ENCODE measurements around the gene THRA. TPM values are rescaled to one million over a fixed set of nuclear protein-coding genes. Genes with fewer than 3 reads are reported as not detected.

The THRA gene
- total RNA-seq, 1 donor from 2014 or later: 30.8 TPM

GRCh38 chr17:40064971-40065768 is 2.4 kb downstream of the THRA start:
- Histone ChIP-seq H3K9me3 (ENCODE audit: control insufficient read depth in 3 of 3, low read length in 3 of 3) (no peaks in the 10 kb centered on the region), H3K27me3 (ENCODE audit: control insufficient read depth in 3 of 3, insufficient read depth in 3 of 3, low read length in 3 of 3) (no peaks in the 10 kb centered on the region), H3K27ac (ENCODE audit: low read depth, low read length) (peak overlapping the region; percentile 99), H3K36me3 (ENCODE audit: control insufficient read depth in 3 of 3, insufficient read depth in 3 of 3, low read length in 3 of 3) (peaks cover 0 to 3% (median 0%) of the 10 kb centered on the region in 3 donors), H3K4me1 (ENCODE audit: control insufficient read depth in 3 of 3, insufficient read depth in 3 of 3, low read length in 3 of 3) (peaks cover 64 to 77% (median 69%) of the 10 kb centered on the region in 3 donors), H3K9ac (ENCODE audit: low read depth in 1 of 3, low read length in 3 of 3) (peak overlapping the region; percentile 90 to 100 (median 95)), H3K4me3 (ENCODE audit: low read length in 3 of 3) (peak overlapping the region; percentile 83 to 93 (median 92))

- Histone ChIP-seq H3K9ac (ENCODE audit: low read depth in 1 of 3, low read length in 3 of 3) (peak overlapping the region; percentile 40 to 70 (median 48)), H3K27me3 (ENCODE audit: control insufficient read depth in 3 of 3, insufficient read depth in 3 of 3, low read length in 3 of 3) (no peaks in the 10 kb centered on the region), H3K27ac (ENCODE audit: low read depth, low read length) (peak overlapping the region; percentile 99), H3K9me3 (ENCODE audit: control insufficient read depth in 3 of 3, low read length in 3 of 3) (no peaks in the 10 kb centered on the region), H3K4me1 (ENCODE audit: control insufficient read depth in 3 of 3, insufficient read depth in 3 of 3, low read length in 3 of 3) (peaks cover 72 to 84% (median 77%) of the 10 kb centered on the region in 3 donors), H3K36me3 (ENCODE audit: control insufficient read depth in 3 of 3, insufficient read depth in 3 of 3, low read length in 3 of 3) (peaks cover 0 to 3% (median 0%) of the 10 kb centered on the region in 3 donors), H3K4me3 (ENCODE audit: low read length in 3 of 3) (peak overlapping the region in 1 of 3 donors; percentile 24)
Measured at GRCh38 chr17:40065769-40066510, 3.2 kb downstream of the THRA start.

GRCh38 chr17:40067710-40068109 is 4.9 kb downstream of the THRA start:
- Histone ChIP-seq H3K36me3 (ENCODE audit: control insufficient read depth in 3 of 3, insufficient read depth in 3 of 3, low read length in 3 of 3) (peaks cover 0 to 3% (median 0%) of the 10 kb centered on the region in 3 donors), H3K4me3 (ENCODE audit: low read length in 3 of 3) (peak overlapping the region in 1 of 3 donors; percentile 71), H3K9ac (ENCODE audit: low read depth in 1 of 3, low read length in 3 of 3) (peak overlapping the region in 2 of 3 donors; percentile 81 to 92), H3K27me3 (ENCODE audit: control insufficient read depth in 3 of 3, insufficient read depth in 3 of 3, low read length in 3 of 3) (no peaks in the 10 kb centered on the region), H3K27ac (ENCODE audit: low read depth, low read length) (peak overlapping the region; percentile 99), H3K4me1 (ENCODE audit: control insufficient read depth in 3 of 3, insufficient read depth in 3 of 3, low read length in 3 of 3) (peaks cover 81 to 92% (median 88%) of the 10 kb centered on the region in 3 donors), H3K9me3 (ENCODE audit: control insufficient read depth in 3 of 3, low read length in 3 of 3) (no peaks in the 10 kb centered on the region)

- peak overlapping the region; percentile 71 to 78 (median 77) for H3K4me3 ChIP-seq (ENCODE audit: low read length in 3 of 3)
- H3K36me3 ChIP-seq (ENCODE audit: control insufficient read depth in 3 of 3, insufficient read depth in 3 of 3, low read length in 3 of 3): peaks cover 0 to 2% (median 0%) of the 10 kb centered on the region in 3 donors
- H3K27ac ChIP-seq (ENCODE audit: low read depth, low read length): peak overlapping the region; percentile 99
- H3K9ac ChIP-seq (ENCODE audit: low read depth in 1 of 3, low read length in 3 of 3): peak overlapping the region; percentile 58 to 92 (median 81)
- H3K4me1 ChIP-seq (ENCODE audit: control insufficient read depth in 3 of 3, insufficient read depth in 3 of 3, low read length in 3 of 3): peaks cover 86 to 96% (median 92%) of the 10 kb centered on the region in 3 donors
- H3K9me3 ChIP-seq (ENCODE audit: control insufficient read depth in 3 of 3, low read length in 3 of 3): no peaks in the 10 kb centered on the region
- H3K27me3 ChIP-seq (ENCODE audit: control insufficient read depth in 3 of 3, insufficient read depth in 3 of 3, low read length in 3 of 3): no peaks in the 10 kb centered on the region
Measured at GRCh38 chr17:40068129-40068581, 5.4 kb downstream of the THRA start.

- Histone ChIP-seq H3K9me3 (ENCODE audit: control insufficient read depth in 3 of 3, low read length in 3 of 3) (no peaks in the 10 kb centered on the region), H3K4me3 (ENCODE audit: low read length in 3 of 3) (peak overlapping the region; percentile 71 to 78 (median 77)), H3K9ac (ENCODE audit: low read depth in 1 of 3, low read length in 3 of 3) (peak overlapping the region; percentile 58 to 92 (median 81)), H3K4me1 (ENCODE audit: control insufficient read depth in 3 of 3, insufficient read depth in 3 of 3, low read length in 3 of 3) (peaks cover 90 to 98% (median 95%) of the 10 kb centered on the region in 3 donors), H3K27ac (ENCODE audit: low read depth, low read length) (peak overlapping the region; percentile 99), H3K36me3 (ENCODE audit: control insufficient read depth in 3 of 3, insufficient read depth in 3 of 3, low read length in 3 of 3) (peaks cover 0 to 2% (median 0%) of the 10 kb centered on the region in 3 donors), H3K27me3 (ENCODE audit: control insufficient read depth in 3 of 3, insufficient read depth in 3 of 3, low read length in 3 of 3) (no peaks in the 10 kb centered on the region)
Measured at GRCh38 chr17:40068584-40068916, 5.8 kb downstream of the THRA start.

GRCh38 chr17:40068917-40069750 is 6.4 kb downstream of the THRA start:
- Histone ChIP-seq H3K9me3 (ENCODE audit: control insufficient read depth in 3 of 3, low read length in 3 of 3) (no peaks in the 10 kb centered on the region), H3K27ac (ENCODE audit: low read depth, low read length) (peak overlapping the region; percentile 99), H3K27me3 (ENCODE audit: control insufficient read depth in 3 of 3, insufficient read depth in 3 of 3, low read length in 3 of 3) (no peaks in the 10 kb centered on the region), H3K4me3 (ENCODE audit: low read length in 3 of 3) (peak overlapping the region; percentile 71 to 78 (median 77)), H3K4me1 (ENCODE audit: control insufficient read depth in 3 of 3, insufficient read depth in 3 of 3, low read length in 3 of 3) (peaks cover 86 to 98% (median 95%) of the 10 kb centered on the region in 3 donors), H3K9ac (ENCODE audit: low read depth in 1 of 3, low read length in 3 of 3) (peak overlapping the region; percentile 80 to 92 (median 86)), H3K36me3 (ENCODE audit: control insufficient read depth in 3 of 3, insufficient read depth in 3 of 3, low read length in 3 of 3) (peaks cover 0 to 2% (median 0%) of the 10 kb centered on the region in 3 donors)

GRCh38 chr17:40069751-40070708 is 7.3 kb downstream of the THRA start:
- Histone ChIP-seq H3K27me3 (ENCODE audit: control insufficient read depth in 3 of 3, insufficient read depth in 3 of 3, low read length in 3 of 3) (no peaks in the 10 kb centered on the region), H3K36me3 (ENCODE audit: control insufficient read depth in 3 of 3, insufficient read depth in 3 of 3, low read length in 3 of 3) (peaks cover 5 to 10% (median 7%) of the 10 kb centered on the region in 3 donors), H3K4me1 (ENCODE audit: control insufficient read depth in 3 of 3, insufficient read depth in 3 of 3, low read length in 3 of 3) (peaks cover 85 to 98% (median 95%) of the 10 kb centered on the region in 3 donors), H3K9me3 (ENCODE audit: control insufficient read depth in 3 of 3, low read length in 3 of 3) (no peaks in the 10 kb centered on the region), H3K27ac (ENCODE audit: low read depth, low read length) (peak overlapping the region; percentile 99), H3K9ac (ENCODE audit: low read depth in 1 of 3, low read length in 3 of 3) (peak overlapping the region; percentile 80 to 92 (median 86)), H3K4me3 (ENCODE audit: low read length in 3 of 3) (peak overlapping the region; percentile 71 to 78 (median 77))

- Histone ChIP-seq H3K27me3 (ENCODE audit: control insufficient read depth in 3 of 3, insufficient read depth in 3 of 3, low read length in 3 of 3) (no peaks in the 10 kb centered on the region), H3K9ac (ENCODE audit: low read depth in 1 of 3, low read length in 3 of 3) (peak overlapping the region; percentile 80 to 92 (median 86)), H3K36me3 (ENCODE audit: control insufficient read depth in 3 of 3, insufficient read depth in 3 of 3, low read length in 3 of 3) (peaks cover 5 to 9% (median 8%) of the 10 kb centered on the region in 3 donors), H3K4me3 (ENCODE audit: low read length in 3 of 3) (peak overlapping the region; percentile 71 to 78 (median 77)), H3K4me1 (ENCODE audit: control insufficient read depth in 3 of 3, insufficient read depth in 3 of 3, low read length in 3 of 3) (peaks cover 87 to 98% (median 97%) of the 10 kb centered on the region in 3 donors), H3K9me3 (ENCODE audit: control insufficient read depth in 3 of 3, low read length in 3 of 3) (no peaks in the 10 kb centered on the region), H3K27ac (ENCODE audit: low read depth, low read length) (peak overlapping the region; percentile 99)
Measured at GRCh38 chr17:40070709-40071312, 8.0 kb downstream of the THRA start.

Measured in skeletal muscle tissue (tissue), 4 donors.